Activated naive CD8-positive, alpha-beta T cell treated with anti-CD3 and anti-CD28 coated beads, Interleukin-2, amount 50 U/mL, for 16 hours (primary cell): Measurements from ENCODE around the gene KLK1.

ENCODE experiments used
- DNase-seq: peaks from one replicate; pipeline ENCODE4 v3.0.0-alpha.2; 2020; ENCODE audit warnings: low read depth, low spot score

The KLK1 gene

GRCh38 chr19:50836543-50837195 is 13.1 kb upstream of the KLK1 start:
- DNase-seq: no peak

- peak; percentile 29 for DNase-seq
These were observed 12.4 kb upstream of the KLK1 start for GRCh38 chr19:50835785-50836542.

- no peak for DNase-seq
These were observed 11.7 kb upstream of the KLK1 start for GRCh38 chr19:50835103-50835784.

- DNase-seq: no peak
These were observed 10.2 kb upstream of the KLK1 start for GRCh38 chr19:50833802-50834167.

GRCh38 chr19:50833117-50833801 is 9.7 kb upstream of the KLK1 start, which contains the start of gene KLK15:
Gene KLK15 (minus strand): TSS chr19:50833574. CDS start chr19:50831492, 2,082 bp downstream.
- DNase-seq: no peak

GRCh38 chr19:50832666-50833065 is 9.1 kb upstream of the KLK1 start:
- DNase-seq: no peak

GRCh38 chr19:50831026-50831396 is 7.4 kb upstream of the KLK1 start:
- DNase-seq: no peak

GRCh38 chr19:50830266-50831025 is 6.9 kb upstream of the KLK1 start:
- DNase-seq: no peak

- DNase-seq: no peak
These were observed 6.2 kb upstream of the KLK1 start for GRCh38 chr19:50829801-50830200.

GRCh38 chr19:50827476-50827875 is 3.9 kb upstream of the KLK1 start:
- DNase-seq: no peak

GRCh38 chr19:50826492-50827240 is 3.1 kb upstream of the KLK1 start:
- DNase-seq: no peak

GRCh38 chr19:50822661-50823208 is 852 bp downstream of the KLK1 start:
- DNase-seq: no peak

- DNase-seq: no peak
These were observed 2.0 kb downstream of the KLK1 start for GRCh38 chr19:50821622-50822021.

GRCh38 chr19:50821248-50821612 is 2.4 kb downstream of the KLK1 start:
- DNase-seq: no peak

GRCh38 chr19:50820549-50821247 is 2.9 kb downstream of the KLK1 start:
- DNase-seq: no peak

- no peak for DNase-seq
These were observed 3.5 kb downstream of the KLK1 start for GRCh38 chr19:50820086-50820485.

- no peak for DNase-seq
These were observed 4.0 kb downstream of the KLK1 start for GRCh38 chr19:50819636-50820035.

- no peak for DNase-seq
These were observed 4.6 kb downstream of the KLK1 start for GRCh38 chr19:50818859-50819472.
